WTC11 (cell line): ENCODE results near the gene ADK. TPM values are rescaled to one million over a fixed set of nuclear protein-coding genes. Genes with fewer than 3 reads are reported as not detected.

Source experiments
- AR ChIP-seq: fragments of 250-450 bp; sonication (Bioruptor Pico); IDR thresholded peaks from 2 replicates; pipeline ENCODE4 v1.9.0; 2021; ENCODE audit warnings: mild to moderate bottlenecking
- ARID4B ChIP-seq: sonication (generic); formaldehyde crosslinking; IDR thresholded peaks from 2 replicates; pipeline ENCODE4 v1.8.0; 2023; ENCODE audit warnings: missing genetic modification reagents, mild to moderate bottlenecking, borderline replicate concordance
- CBFB ChIP-seq: sonication (generic); formaldehyde crosslinking; IDR thresholded peaks from 2 replicates; pipeline ENCODE4 v1.8.1; 2022; ENCODE audit warnings: mild to moderate bottlenecking, low read depth, missing genetic modification reagents
- CDX4 ChIP-seq: fragments of 250-450 bp; sonication (Bioruptor Pico); IDR thresholded peaks from 2 replicates; pipeline ENCODE4 v1.9.0; 2021; ENCODE audit warnings: moderate library complexity, mild to moderate bottlenecking, inconsistent platforms, borderline replicate concordance
- E2F1 ChIP-seq: sonication (generic); formaldehyde crosslinking; IDR thresholded peaks from 2 replicates; pipeline ENCODE4 v1.8.0; 2022; ENCODE audit warnings: mild to moderate bottlenecking, missing genetic modification reagents
- E2F5 ChIP-seq: sonication (generic); formaldehyde crosslinking; IDR thresholded peaks from 2 replicates; pipeline ENCODE4 v1.8.1; 2022; ENCODE audit warnings: mild to moderate bottlenecking, moderate library complexity, missing genetic modification reagents
- ELF4 ChIP-seq: sonication (generic); formaldehyde crosslinking; IDR thresholded peaks from 2 replicates; pipeline ENCODE4 v1.8.1; 2022; ENCODE audit warnings: low read depth, mild to moderate bottlenecking, moderate library complexity, missing genetic modification reagents
- FOXK1 ChIP-seq: sonication (generic); formaldehyde crosslinking; IDR thresholded peaks from 2 replicates; pipeline ENCODE4 v1.8.0; 2022; ENCODE audit warnings: mild to moderate bottlenecking, moderate library complexity, missing genetic modification reagents
- GRHL2 ChIP-seq: fragments of 250-450 bp; sonication (Bioruptor Pico); IDR thresholded peaks from 2 replicates; pipeline ENCODE4 v1.8.0; 2022; ENCODE audit warnings: mild to moderate bottlenecking, moderate library complexity; ENCODE audit not compliant: insufficient replicate concordance, severe bottlenecking
- NFYB ChIP-seq: sonication (generic); formaldehyde crosslinking; conservative IDR thresholded peaks from 2 replicates; pipeline ENCODE4 v1.8.0; 2022; ENCODE audit warnings: low read depth, missing genetic modification reagents
- NR1H2 ChIP-seq: sonication (generic); formaldehyde crosslinking; IDR thresholded peaks from 2 replicates; pipeline ENCODE4 v1.9.0; 2021; ENCODE audit warnings: mild to moderate bottlenecking, moderate library complexity, missing genetic modification reagents
- NR2C2 ChIP-seq: sonication (generic); formaldehyde crosslinking; IDR thresholded peaks from 2 replicates; pipeline ENCODE4 v1.8.0; 2022; ENCODE audit warnings: mild to moderate bottlenecking, missing genetic modification reagents
- NR3C1 ChIP-seq: sonication (generic); formaldehyde crosslinking; conservative IDR thresholded peaks from 2 replicates; pipeline ENCODE4 v1.8.1; 2023; ENCODE audit warnings: low read depth, mild to moderate bottlenecking, missing genetic modification reagents
- PRRX2 ChIP-seq: fragments of 250-450 bp; sonication (Bioruptor Pico); IDR thresholded peaks from 2 replicates; pipeline ENCODE4 v1.8.0; 2021; ENCODE audit warnings: mild to moderate bottlenecking
- SMAD3 ChIP-seq: sonication (generic); formaldehyde crosslinking; IDR thresholded peaks from 2 replicates; pipeline ENCODE4 v1.8.0; 2022; ENCODE audit warnings: missing genetic modification reagents, mild to moderate bottlenecking, borderline replicate concordance
- USF1 ChIP-seq: sonication (generic); formaldehyde crosslinking; IDR thresholded peaks from 2 replicates; pipeline ENCODE4 v1.8.0; 2022; ENCODE audit warnings: mild to moderate bottlenecking, missing genetic modification reagents
- USF2 ChIP-seq: sonication (generic); formaldehyde crosslinking; IDR thresholded peaks from 2 replicates; pipeline ENCODE4 v1.8.1; 2023; ENCODE audit warnings: mild to moderate bottlenecking, missing genetic modification reagents, moderate library complexity
- ZBTB43 ChIP-seq: sonication (generic); formaldehyde crosslinking; IDR thresholded peaks from 2 replicates; pipeline ENCODE4 v1.8.1; 2023; ENCODE audit warnings: mild to moderate bottlenecking, missing genetic modification reagents
- ZNF121 ChIP-seq: sonication (generic); formaldehyde crosslinking; IDR thresholded peaks from 2 replicates; pipeline ENCODE4 v1.8.0; 2023; ENCODE audit warnings: missing genetic modification reagents
- ZNF219 ChIP-seq: sonication (generic); formaldehyde crosslinking; IDR thresholded peaks from 2 replicates; pipeline ENCODE4 v1.8.0; 2023; ENCODE audit warnings: missing genetic modification reagents, mild to moderate bottlenecking, borderline replicate concordance
- ZNF396 ChIP-seq: fragments of 250-450 bp; sonication (Bioruptor Pico); IDR thresholded peaks from 2 replicates; pipeline ENCODE4 v1.8.0; 2021; ENCODE audit warnings: mild to moderate bottlenecking, moderate library complexity, borderline replicate concordance
- ZNF512 ChIP-seq: sonication (generic); formaldehyde crosslinking; IDR thresholded peaks from 2 replicates; pipeline ENCODE4 v1.8.1; 2022; ENCODE audit warnings: missing genetic modification reagents, borderline replicate concordance
- total RNA-seq: library from RNA; stranded (reverse); gene quantifications from 3 replicates; pipeline ENCODE4 v1.2.3, GENCODE V29; 2021

The ADK gene
- total RNA-seq, 1 experiment from 2014 or later: 32.7 TPM

- peak; percentile 67; the same call in 1 of the 2 replicates for TF ChIP-seq E2F1 (CRISPR knock-in tag)
- TF ChIP-seq GRHL2 (CRISPR knock-in tag): no peak
- TF ChIP-seq CBFB (CRISPR knock-in tag): no peak
- no peak for TF ChIP-seq NR3C1 (CRISPR knock-in tag)
- TF ChIP-seq CDX4 (CRISPR knock-in tag): no peak
- no peak for TF ChIP-seq NR1H2 (CRISPR knock-in tag)
- TF ChIP-seq PRRX2 (CRISPR knock-in tag): peak; percentile 75
- no peak for TF ChIP-seq ZNF396 (CRISPR knock-in tag)
- peak; percentile 89 for TF ChIP-seq FOXK1 (CRISPR knock-in tag)
- TF ChIP-seq E2F5 (CRISPR knock-in tag): peak; percentile 79; the same call in 1 of the 2 replicates
- peak; percentile 86; the same call in 1 of the 2 replicates for TF ChIP-seq ARID4B (CRISPR knock-in tag)
- no peak for TF ChIP-seq ZNF121 (CRISPR knock-in tag)
- TF ChIP-seq ZBTB43: 0 out of 2 replicates have a peak, but pooled peaks have one; percentile 72
- TF ChIP-seq ELF4 (CRISPR knock-in tag): no peak
- peak; percentile 97 for TF ChIP-seq USF2 (CRISPR knock-in tag)
- TF ChIP-seq SMAD3: peak; percentile 35; the same call in 1 of the 2 replicates
- TF ChIP-seq ZNF512 (CRISPR knock-in tag): no peak
- TF ChIP-seq NFYB: peak; percentile 47; the same call in 1 of the 2 replicates
- TF ChIP-seq NR2C2 (CRISPR knock-in tag): peak; percentile 23; the same call in 1 of the 2 replicates
- TF ChIP-seq AR: 0 out of 2 replicates have a peak, but pooled peaks have one; percentile 22
- TF ChIP-seq USF1 (CRISPR knock-in tag): peak; percentile 97
- TF ChIP-seq ZNF219 (CRISPR knock-in tag): peak; percentile 82; the same call in 1 of the 2 replicates
Observed at GRCh38 chr10:74176380-74177139, 25.5 kb downstream of the ADK start (continued).
